IMR-90 (cell line): ENCODE measurements around the gene E2F3. TPM values are rescaled to one million over a fixed set of nuclear protein-coding genes. Genes with fewer than 3 reads are reported as not detected.

Experiments used
- ATAC-seq: fragments of 200-7000 bp; cut with Tn5 transposase; 2 replicates; pipeline ENCODE4 v1.9.1; 2020; ENCODE audit warnings: low read depth, mild to moderate bottlenecking, moderate library complexity
- BruUV-seq: library from RNA; stranded (reverse); fragments of 400-500 nt; replicated peaks from 2 replicates; lab custom pipeline; 2021; lab: Mats Ljungman, UMichigan
- CTCF ChIA-PET: fragments of 300-600 bp; formaldehyde crosslinking; extraction: SDS; loops from one replicate; lab custom pipeline; 2021; ENCODE audit warnings: antibody characterized with exemption; lab: Yijun Ruan, JAX
- POLR2A ChIA-PET: fragments of 300-600 bp; sonication (Branson Sonifier 250); formaldehyde crosslinking; loops from one replicate; lab custom pipeline; 2022; ENCODE audit warnings: antibody characterized with exemption; ENCODE audit not compliant: unreplicated experiment; lab: Charles Lee
- DNase-seq: peaks from one replicate; pipeline ENCODE4 v3.0.0; 2013
- H2AFZ ChIP-seq: replicated peaks from 2 replicates; pipeline ENCODE3; 2013; ENCODE audit warnings: low read length, mild to moderate bottlenecking; ENCODE audit not compliant: poor library complexity
- H2AK5ac ChIP-seq: 2 replicates; pipeline ENCODE4 v1.6.1; 2013; ENCODE audit warnings: low read depth, low read length, inconsistent platforms
- H2AK9ac ChIP-seq: replicated peaks from 2 replicates; pipeline ENCODE3; 2013; ENCODE audit warnings: mild to moderate bottlenecking, low read depth, low read length, moderate library complexity; ENCODE audit not compliant: poor library complexity
- H2BK120ac ChIP-seq: 2 replicates; pipeline ENCODE4 v1.6.1; 2013; ENCODE audit warnings: low read depth, low read length, inconsistent platforms
- H2BK15ac ChIP-seq: 3 replicates; pipeline ENCODE4 v1.6.1; 2013; ENCODE audit warnings: low read depth, low read length, inconsistent platforms
- H2BK20ac ChIP-seq: 2 replicates; pipeline ENCODE4 v1.6.1; 2013; ENCODE audit warnings: low read depth, mild to moderate bottlenecking, inconsistent platforms, low read length, moderate library complexity
- H2BK5ac ChIP-seq: 2 replicates; pipeline ENCODE4 v1.6.1; 2013; ENCODE audit warnings: mild to moderate bottlenecking, low read depth, low read length, inconsistent platforms; ENCODE audit not compliant: poor library complexity, severe bottlenecking
- H3K14ac ChIP-seq: replicated peaks from 2 replicates; pipeline ENCODE4 v1.6.1; 2013; ENCODE audit warnings: low read depth, low read length, inconsistent platforms
- H3K18ac ChIP-seq: 2 replicates; pipeline ENCODE4 v1.6.1; 2013; ENCODE audit warnings: low read depth, low read length, control low read depth
- H3K23ac ChIP-seq: 2 replicates; pipeline ENCODE4 v1.6.1; 2013; ENCODE audit warnings: low read depth, low read length, inconsistent platforms
- H3K27ac ChIP-seq: 2 replicates; pipeline ENCODE4 v1.5.1; 2013; ENCODE audit warnings: mild to moderate bottlenecking, control low read depth, low read length; ENCODE audit not compliant: insufficient read depth
- H3K27me3 ChIP-seq: 2 replicates; pipeline ENCODE4 v1.6.1; 2013; ENCODE audit warnings: low read length; ENCODE audit not compliant: control insufficient read depth, insufficient read depth
- H3K36me3 ChIP-seq: 2 replicates; pipeline ENCODE4 v1.6.1; 2013; ENCODE audit warnings: low read length, mixed read lengths; ENCODE audit not compliant: control insufficient read depth, insufficient read depth
- H3K4ac ChIP-seq: 2 replicates; pipeline ENCODE4 v1.6.1; 2013; ENCODE audit warnings: low read depth, low read length, inconsistent platforms
- H3K4me1 ChIP-seq: 2 replicates; pipeline ENCODE4 v1.6.1; 2013; ENCODE audit warnings: low read length, mixed read lengths; ENCODE audit not compliant: control insufficient read depth, insufficient read depth
- H3K4me2 ChIP-seq: 2 replicates; pipeline ENCODE4 v1.6.1; 2013; ENCODE audit warnings: low read depth, mild to moderate bottlenecking, control low read depth, low read length, moderate library complexity
- H3K4me3 ChIP-seq: 2 replicates; pipeline ENCODE4 v1.5.1; 2013; ENCODE audit warnings: low read depth, mild to moderate bottlenecking, control low read depth, low read length, moderate library complexity; ENCODE audit not compliant: insufficient read depth
- H3K56ac ChIP-seq: 2 replicates; pipeline ENCODE4 v1.6.1; 2013; ENCODE audit warnings: low read length, inconsistent platforms; ENCODE audit not compliant: insufficient read depth; ENCODE audit errors: extremely low read depth
- H3K79me1 ChIP-seq, 2 experiments: 2 replicates each; pipeline ENCODE4 v1.6.1; 2013; ENCODE audit warnings: low read length in 2 of 2, inconsistent platforms in 1 of 2, low read depth in 1 of 2
- H3K9ac ChIP-seq: 2 replicates; pipeline ENCODE4 v1.6.1; 2013; ENCODE audit warnings: low read depth, low read length, control low read depth
- H3K9me1 ChIP-seq: 2 replicates; pipeline ENCODE4 v1.6.1; 2013; ENCODE audit warnings: low read length, inconsistent platforms; ENCODE audit not compliant: insufficient read depth
- H3K9me3 ChIP-seq: 2 replicates; pipeline ENCODE4 v1.6.1; 2013; ENCODE audit warnings: low read length; ENCODE audit not compliant: control insufficient read depth, insufficient read depth
- H4K20me1 ChIP-seq: 2 replicates; pipeline ENCODE4 v1.6.1; 2013; ENCODE audit warnings: low read length, inconsistent platforms; ENCODE audit not compliant: insufficient read depth
- H4K5ac ChIP-seq: 2 replicates; pipeline ENCODE4 v1.6.1; 2013; ENCODE audit warnings: mild to moderate bottlenecking, low read depth, low read length, control low read depth
- H4K8ac ChIP-seq, 2 experiments: 2 replicates each; pipeline ENCODE4 v1.6.1; 2013; ENCODE audit warnings: low read depth in 2 of 2, low read length in 2 of 2, control low read depth in 1 of 2, inconsistent platforms in 1 of 2
- H4K91ac ChIP-seq: 2 replicates; pipeline ENCODE4 v1.6.1; 2013; ENCODE audit warnings: low read depth, low read length, inconsistent platforms; ENCODE audit not compliant: insufficient read depth
- BHLHE40 ChIP-seq: fragments of 150-350 bp; IDR thresholded peaks from 2 replicates; pipeline ENCODE4 v1.6.1; 2016; ENCODE audit warnings: mild to moderate bottlenecking, low read depth, low read length
- MXI1 ChIP-seq: IDR thresholded peaks from 2 replicates; pipeline ENCODE4 v1.6.1; 2012; ENCODE audit warnings: low read depth, mild to moderate bottlenecking, low read length, moderate library complexity, borderline replicate concordance
- SMC3 ChIP-seq: fragments of 150-350 bp; IDR thresholded peaks from 2 replicates; pipeline ENCODE4 v1.6.1; 2016; ENCODE audit warnings: low read depth, mild to moderate bottlenecking, antibody characterized with exemption, low read length, moderate library complexity
- WGBS, 2 experiments: methylation state at CpG; one replicate each; pipeline versions ENCODE4 v1.1.5 to v1.1.7; 2013; ENCODE audit warnings: missing lambda C conversion rate in 2 of 2; ENCODE audit not compliant: insufficient read length in 1 of 2; ENCODE audit errors: extremely low coverage in 2 of 2; 5-methylcytosine and 5-hydroxymethylcytosine counted together
- dilution Hi-C: fragments of 300-500 bp; cut with HindIII; formaldehyde crosslinking; loops from one replicate; pipeline ENCODE4 v1.14.3; 2018; ENCODE audit warnings: low sequenced_read_pairs; ENCODE audit not compliant: unreplicated experiment
- in situ Hi-C: fragments of 300-500 bp; cut with MboI; formaldehyde crosslinking; loops from 3 replicates; pipeline ENCODE4 v1.14.3; 2019; ENCODE audit warnings: low sequenced_read_pairs, inconsistent platforms, mixed read lengths
- intact Hi-C: fragments of 100-400 bp; cut with micrococcal nuclease; formaldehyde crosslinking; loops from 2 replicates; pipeline ENCODE4 v1.10.0; 2022
- polyA plus RNA-seq, 3 experiments: library from polyadenylated mRNA; depleted of rRNA; stranded (reverse); fragments of >200 nt; gene quantifications; 2 replicates each; pipeline ENCODE4 v1.2.3, GENCODE V29; 2012; ENCODE audit warnings: low replicate concordance in 1 of 3
- total RNA-seq: library from RNA; depleted of rRNA; stranded (reverse); fragments of >200 nt; gene quantifications from 2 replicates; pipeline ENCODE4 v1.2.3, GENCODE V29; 2012
- TF ChIP-seq, protein P1 (sequence below): conservative IDR thresholded peaks from 2 replicates; pipeline ENCODE4 v1.5.1; 2012; ENCODE audit warnings: mild to moderate bottlenecking, low read depth, low read length, improper control_type of control experiment

Gene E2F3
- total and polyA plus RNA-seq, 2 of the 4 experiments (the other 2 are of a cell fraction): 2.3 to 8.2 TPM

DNA sequence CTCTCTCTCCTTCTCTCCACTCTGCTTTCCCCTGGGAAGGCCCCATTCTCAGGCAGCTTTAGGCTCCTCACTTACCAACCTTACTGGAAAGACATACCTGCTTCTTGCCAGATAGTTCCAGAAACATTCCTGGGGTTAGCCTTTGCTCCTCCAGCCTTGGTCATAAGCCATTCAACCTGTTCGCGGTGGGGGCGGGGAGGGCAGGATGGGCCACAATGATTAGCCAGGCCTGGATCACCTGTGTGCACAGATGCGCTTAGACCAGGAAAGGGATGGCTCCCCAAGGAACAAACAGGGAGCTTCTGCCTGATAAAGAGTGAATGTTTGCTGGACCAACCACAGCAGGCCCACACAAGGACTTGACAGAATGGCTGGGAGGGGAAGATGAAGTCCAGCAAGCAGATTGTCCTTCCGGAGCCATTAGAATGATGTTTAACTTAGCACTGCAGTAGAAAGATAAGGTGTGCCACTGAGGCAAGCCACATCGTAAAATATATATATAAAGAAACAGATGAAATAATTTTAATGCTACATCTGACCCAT is 74.9 kb downstream of the E2F3 start:
- ChIA-PET CTCF (no interaction called here), POLR2A (no interaction called here)
- no peak overlapping the region for H4K91ac ChIP-seq
- H4K20me1 ChIP-seq: peaks cover 35% of the 10 kb centered on the region
- peaks cover 11% of the 10 kb centered on the region for H3K9me1 ChIP-seq
- H3K27ac ChIP-seq: no peak overlapping the region
- H3K14ac ChIP-seq: no peak overlapping the region
- no peak overlapping the region for H3K4me3 ChIP-seq
- no peak overlapping the region for H2BK5ac ChIP-seq
- peaks cover 13% of the 10 kb centered on the region for H3K36me3 ChIP-seq
- no peaks in the 10 kb centered on the region for H3K9me3 ChIP-seq
- H3K56ac ChIP-seq: no peak overlapping the region
- TF ChIP-seq MXI1: no peak
- TF ChIP-seq, protein P1, sequence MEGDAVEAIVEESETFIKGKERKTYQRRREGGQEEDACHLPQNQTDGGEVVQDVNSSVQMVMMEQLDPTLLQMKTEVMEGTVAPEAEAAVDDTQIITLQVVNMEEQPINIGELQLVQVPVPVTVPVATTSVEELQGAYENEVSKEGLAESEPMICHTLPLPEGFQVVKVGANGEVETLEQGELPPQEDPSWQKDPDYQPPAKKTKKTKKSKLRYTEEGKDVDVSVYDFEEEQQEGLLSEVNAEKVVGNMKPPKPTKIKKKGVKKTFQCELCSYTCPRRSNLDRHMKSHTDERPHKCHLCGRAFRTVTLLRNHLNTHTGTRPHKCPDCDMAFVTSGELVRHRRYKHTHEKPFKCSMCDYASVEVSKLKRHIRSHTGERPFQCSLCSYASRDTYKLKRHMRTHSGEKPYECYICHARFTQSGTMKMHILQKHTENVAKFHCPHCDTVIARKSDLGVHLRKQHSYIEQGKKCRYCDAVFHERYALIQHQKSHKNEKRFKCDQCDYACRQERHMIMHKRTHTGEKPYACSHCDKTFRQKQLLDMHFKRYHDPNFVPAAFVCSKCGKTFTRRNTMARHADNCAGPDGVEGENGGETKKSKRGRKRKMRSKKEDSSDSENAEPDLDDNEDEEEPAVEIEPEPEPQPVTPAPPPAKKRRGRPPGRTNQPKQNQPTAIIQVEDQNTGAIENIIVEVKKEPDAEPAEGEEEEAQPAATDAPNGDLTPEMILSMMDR: no peak
- no peak for TF ChIP-seq BHLHE40
- TF ChIP-seq SMC3: no peak
- in situ Hi-C loops (no loop called here), intact Hi-C loops (no loop called here), dilution Hi-C loops (no loop called here)
- H2AK9ac ChIP-seq: no peak overlapping the region
- no TSS peak for BruUV-seq
- no peaks in the 10 kb centered on the region for H3K27me3 ChIP-seq
- DNase-seq (no peak), ATAC-seq (no peak)
- no CpG with 5 or more reads among the region's 6 CpGs for WGBS, 2 experiments
- no peak overlapping the region for H2AFZ ChIP-seq
- H2BK15ac ChIP-seq: no peak overlapping the region
- no peak overlapping the region for H3K4me2 ChIP-seq
- no peak overlapping the region for H2BK120ac ChIP-seq
- no peak overlapping the region for H3K4ac ChIP-seq
- H3K23ac ChIP-seq: no peak overlapping the region
- H4K8ac ChIP-seq: no peak overlapping the region
- no peaks in the 10 kb centered on the region for H3K4me1 ChIP-seq
- H3K9ac ChIP-seq: no peak overlapping the region
- H2BK20ac ChIP-seq: no peak overlapping the region
- H4K5ac ChIP-seq: no peak overlapping the region
- peaks cover 52 to 89% of the 10 kb centered on the region in 2 experiments for H3K79me1 ChIP-seq
- H3K18ac ChIP-seq: no peak overlapping the region
- no peak overlapping the region for H2AK5ac ChIP-seq
